DOHH2 (cell line): ENCODE data around the gene PBX4.

ENCODE experiments used
- EZH2phosphoT487 ChIP-seq: fragments of 200-600 bp; sonication (generic); IDR thresholded peaks from 2 replicates; pipeline ENCODE4 v1.6.1; 2017; ENCODE audit warnings: borderline replicate concordance, mild to moderate bottlenecking, antibody characterized with exemption, low read length, moderate library complexity, mixed read lengths
- TF ChIP-seq, protein P1 (sequence below): fragments of 200-600 bp; sonication (generic); IDR thresholded peaks from one replicate; pipeline ENCODE4 v1.5.1; 2014; ENCODE audit warnings: antibody characterized with exemption, mild to moderate bottlenecking, low read depth, low read length; ENCODE audit not compliant: poor library complexity, severe bottlenecking

DNA sequence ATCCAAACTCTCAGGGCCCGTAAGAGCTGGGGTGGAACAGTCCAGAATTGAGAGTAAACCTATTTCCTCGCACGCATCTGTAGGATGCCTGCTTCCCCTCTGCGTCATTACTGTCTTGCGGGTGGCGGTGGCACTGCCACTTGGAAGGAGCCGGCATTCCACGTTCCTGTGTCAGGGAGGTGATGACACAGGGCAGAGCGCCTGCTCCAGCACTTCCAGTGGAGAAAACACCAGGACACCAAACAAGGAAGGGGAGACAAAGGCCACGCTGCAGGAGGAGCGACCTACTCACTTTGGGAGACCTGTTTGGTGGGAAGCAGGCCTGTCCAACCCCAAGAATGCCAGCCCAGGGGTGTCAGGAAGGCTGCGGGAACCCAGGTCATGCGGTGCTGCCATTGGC is 37.1 kb downstream of the PBX4 start:
- TF ChIP-seq, protein P1, sequence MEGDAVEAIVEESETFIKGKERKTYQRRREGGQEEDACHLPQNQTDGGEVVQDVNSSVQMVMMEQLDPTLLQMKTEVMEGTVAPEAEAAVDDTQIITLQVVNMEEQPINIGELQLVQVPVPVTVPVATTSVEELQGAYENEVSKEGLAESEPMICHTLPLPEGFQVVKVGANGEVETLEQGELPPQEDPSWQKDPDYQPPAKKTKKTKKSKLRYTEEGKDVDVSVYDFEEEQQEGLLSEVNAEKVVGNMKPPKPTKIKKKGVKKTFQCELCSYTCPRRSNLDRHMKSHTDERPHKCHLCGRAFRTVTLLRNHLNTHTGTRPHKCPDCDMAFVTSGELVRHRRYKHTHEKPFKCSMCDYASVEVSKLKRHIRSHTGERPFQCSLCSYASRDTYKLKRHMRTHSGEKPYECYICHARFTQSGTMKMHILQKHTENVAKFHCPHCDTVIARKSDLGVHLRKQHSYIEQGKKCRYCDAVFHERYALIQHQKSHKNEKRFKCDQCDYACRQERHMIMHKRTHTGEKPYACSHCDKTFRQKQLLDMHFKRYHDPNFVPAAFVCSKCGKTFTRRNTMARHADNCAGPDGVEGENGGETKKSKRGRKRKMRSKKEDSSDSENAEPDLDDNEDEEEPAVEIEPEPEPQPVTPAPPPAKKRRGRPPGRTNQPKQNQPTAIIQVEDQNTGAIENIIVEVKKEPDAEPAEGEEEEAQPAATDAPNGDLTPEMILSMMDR, result no peak
- no peak for TF ChIP-seq EZH2phosphoT487
